D721Med (cell line): ENCODE measurements around the gene SLC9A5.

ENCODE experiments used
- DNase-seq: peaks from one replicate; pipeline ENCODE4 v3.0.0; 2011; ENCODE audit warnings: low spot score; ENCODE audit not compliant: insufficient read length
- FAIRE-seq: peaks from 2 replicates; lab custom pipeline; 2011; peaks lifted over from hg19 to GRCh38; lab: Jason Lieb, UNC
- TF ChIP-seq, protein P1 (sequence below): IDR thresholded peaks from 2 replicates; pipeline ENCODE4 v1.5.1; 2012; ENCODE audit warnings: mild to moderate bottlenecking, control low read depth; ENCODE audit not compliant: insufficient read depth; ENCODE audit errors: missing control alignments

Gene SLC9A5

DNA sequence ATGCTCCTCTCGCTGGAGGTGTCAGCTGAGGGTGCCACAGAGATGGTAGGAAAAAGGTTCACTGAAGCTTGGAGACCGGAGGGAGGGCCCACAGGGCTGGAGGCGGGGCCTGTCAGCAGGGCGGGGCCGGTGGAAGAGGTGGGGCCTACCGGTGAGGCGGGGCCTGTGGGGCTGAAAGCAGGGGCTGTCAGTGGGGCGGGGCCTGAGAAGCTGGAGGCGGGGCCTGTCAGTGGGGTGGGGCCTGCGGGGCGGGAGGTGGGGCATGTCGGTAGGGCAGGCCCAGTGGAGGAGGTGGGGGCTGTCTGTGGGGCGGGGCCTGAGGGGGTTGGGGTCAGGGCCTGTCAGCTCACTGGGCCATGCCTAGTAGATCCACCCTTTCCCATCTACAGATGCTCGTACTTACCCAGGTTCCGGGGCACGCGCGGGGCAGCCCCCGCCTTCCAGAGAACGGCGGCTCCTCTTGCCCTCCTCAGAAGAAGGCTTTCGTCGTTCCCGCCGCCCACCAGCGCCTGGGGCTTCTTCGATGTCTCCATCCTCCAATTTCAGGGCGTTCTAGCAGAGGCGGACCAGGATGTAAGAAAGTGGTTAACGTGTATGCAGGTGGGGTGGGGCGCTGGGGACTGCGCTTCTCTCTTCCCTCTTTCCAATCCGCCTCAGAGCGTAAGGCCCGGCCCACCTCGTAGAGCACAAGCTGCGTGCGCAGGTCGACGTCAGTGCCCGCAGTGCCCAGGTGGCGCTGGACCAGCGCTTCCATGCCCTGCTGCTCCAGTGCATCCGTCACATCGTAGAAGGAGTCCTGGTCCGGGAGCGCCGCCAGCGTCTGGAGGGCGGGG is 12.0 kb upstream of the SLC9A5 start:
- peak; percentile 35 for DNase-seq
- TF ChIP-seq, protein P1, sequence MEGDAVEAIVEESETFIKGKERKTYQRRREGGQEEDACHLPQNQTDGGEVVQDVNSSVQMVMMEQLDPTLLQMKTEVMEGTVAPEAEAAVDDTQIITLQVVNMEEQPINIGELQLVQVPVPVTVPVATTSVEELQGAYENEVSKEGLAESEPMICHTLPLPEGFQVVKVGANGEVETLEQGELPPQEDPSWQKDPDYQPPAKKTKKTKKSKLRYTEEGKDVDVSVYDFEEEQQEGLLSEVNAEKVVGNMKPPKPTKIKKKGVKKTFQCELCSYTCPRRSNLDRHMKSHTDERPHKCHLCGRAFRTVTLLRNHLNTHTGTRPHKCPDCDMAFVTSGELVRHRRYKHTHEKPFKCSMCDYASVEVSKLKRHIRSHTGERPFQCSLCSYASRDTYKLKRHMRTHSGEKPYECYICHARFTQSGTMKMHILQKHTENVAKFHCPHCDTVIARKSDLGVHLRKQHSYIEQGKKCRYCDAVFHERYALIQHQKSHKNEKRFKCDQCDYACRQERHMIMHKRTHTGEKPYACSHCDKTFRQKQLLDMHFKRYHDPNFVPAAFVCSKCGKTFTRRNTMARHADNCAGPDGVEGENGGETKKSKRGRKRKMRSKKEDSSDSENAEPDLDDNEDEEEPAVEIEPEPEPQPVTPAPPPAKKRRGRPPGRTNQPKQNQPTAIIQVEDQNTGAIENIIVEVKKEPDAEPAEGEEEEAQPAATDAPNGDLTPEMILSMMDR, result no peak
- no peak for FAIRE-seq

DNA sequence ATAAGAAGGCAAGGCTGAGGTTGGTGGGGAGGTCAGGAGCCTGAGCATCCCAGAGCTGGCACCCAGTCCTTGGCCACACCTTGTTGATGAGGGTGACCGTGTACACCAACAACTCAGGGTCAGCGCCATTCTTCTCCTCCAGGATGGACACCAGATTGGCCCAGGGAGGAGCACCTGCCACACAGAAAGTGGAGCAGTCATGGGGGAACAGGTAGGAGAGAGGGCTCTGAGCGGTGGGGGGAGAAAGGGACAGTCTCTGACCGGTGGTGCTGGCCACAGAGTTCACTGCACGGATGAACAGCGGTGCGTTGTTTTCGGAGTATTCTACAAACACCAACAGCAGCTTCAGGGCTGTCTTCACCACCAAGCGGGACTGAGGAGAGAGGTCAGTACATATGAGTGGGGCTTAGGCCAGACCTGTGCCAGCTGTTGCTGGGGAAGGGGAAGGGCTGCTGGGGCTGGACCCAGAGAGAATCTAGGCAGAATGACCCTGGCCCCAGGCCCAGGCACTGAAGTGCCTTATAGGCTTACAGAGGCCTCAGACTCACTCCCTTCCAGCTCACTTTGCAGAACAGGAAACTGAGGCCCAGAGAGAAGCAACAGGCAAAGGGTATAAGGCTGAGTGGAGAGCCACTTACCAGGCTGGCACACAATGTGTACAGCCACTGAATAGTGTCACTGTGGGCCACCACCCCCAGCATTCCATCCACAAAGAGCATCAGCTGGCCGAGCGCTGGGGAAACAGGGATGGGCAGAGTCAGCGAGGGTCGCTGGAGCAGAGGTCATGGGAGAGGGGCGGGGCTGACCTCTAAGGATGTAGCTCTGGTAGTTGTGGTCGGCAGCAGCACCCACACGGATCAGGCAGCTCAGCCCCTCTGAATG is 11.1 kb upstream of the SLC9A5 start:
- DNase-seq (no peak), FAIRE-seq (no peak)
- TF ChIP-seq, protein P1, result no peak

DNA sequence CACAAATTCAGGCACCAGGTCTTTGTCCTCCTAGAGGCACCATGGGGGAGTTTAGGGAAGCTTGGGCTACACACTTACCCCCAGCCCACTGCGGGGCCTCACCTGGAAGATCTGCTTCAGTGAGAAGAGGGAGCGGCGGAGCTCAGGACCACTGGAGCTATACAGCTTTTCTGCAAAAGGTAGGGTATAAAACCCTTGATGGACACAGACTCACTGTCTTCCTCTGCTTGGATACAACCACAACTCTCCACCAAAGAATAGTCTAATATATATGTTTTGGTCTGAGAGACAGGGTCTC is 10.6 kb upstream of the SLC9A5 start:
- DNase-seq (no peak), FAIRE-seq (no peak)
- TF ChIP-seq, protein P1, result no peak

DNA sequence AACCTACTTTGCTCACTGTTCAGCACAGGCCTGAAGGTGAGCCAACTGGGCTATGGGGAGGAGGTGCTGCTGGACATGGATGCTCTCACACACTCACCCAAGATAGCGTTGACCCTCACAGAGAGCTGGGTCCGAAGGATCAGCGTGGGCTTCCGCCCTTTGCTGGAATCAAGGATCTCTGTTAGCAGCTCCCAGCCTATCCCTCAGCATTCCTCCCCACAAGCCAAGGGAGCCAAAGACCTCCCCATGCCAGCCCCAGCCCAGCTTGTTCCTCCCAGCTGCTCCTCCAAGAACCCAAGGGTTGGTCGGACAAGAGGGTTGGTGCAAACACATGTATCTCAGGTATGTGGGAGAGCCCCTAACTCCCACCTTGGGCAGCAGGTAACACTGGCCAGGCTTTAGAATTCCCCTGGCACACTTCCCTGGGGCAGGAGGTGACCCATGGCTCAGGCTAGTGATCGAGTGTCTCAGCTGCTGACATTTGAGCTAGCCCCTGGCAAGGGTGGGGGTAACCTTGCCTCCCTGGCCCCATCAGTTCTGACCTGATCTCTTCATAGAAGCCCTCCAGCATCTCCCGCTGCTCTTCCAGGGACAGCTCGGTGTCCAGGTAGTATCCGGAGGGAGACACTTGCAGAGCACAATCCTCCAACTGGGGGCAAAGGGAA is 9.8 kb upstream of the SLC9A5 start:
- no peak for DNase-seq
- no peak for FAIRE-seq
- TF ChIP-seq, protein P1, result no peak

DNA sequence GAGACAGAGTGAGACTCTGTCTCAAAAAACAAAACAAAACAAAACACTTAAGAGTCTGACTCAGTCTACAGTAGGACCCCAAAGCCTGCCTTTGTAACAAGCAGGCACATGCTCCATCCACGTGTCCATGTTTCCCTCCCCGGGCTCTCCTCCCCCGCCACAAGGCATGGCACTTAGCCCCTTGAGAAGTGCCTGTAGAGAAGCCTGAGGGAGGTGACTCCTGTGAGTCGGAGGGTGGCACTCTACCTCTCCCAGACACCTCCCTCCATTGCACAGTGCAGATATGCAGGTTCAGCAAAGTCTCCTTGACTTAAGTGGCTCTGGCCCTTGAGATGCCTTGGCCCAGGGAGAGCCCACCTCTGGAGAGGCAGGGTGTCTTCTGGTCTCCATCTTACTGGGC is 8.3 kb upstream of the SLC9A5 start:
- FAIRE-seq (no peak), DNase-seq (no peak)

DNA sequence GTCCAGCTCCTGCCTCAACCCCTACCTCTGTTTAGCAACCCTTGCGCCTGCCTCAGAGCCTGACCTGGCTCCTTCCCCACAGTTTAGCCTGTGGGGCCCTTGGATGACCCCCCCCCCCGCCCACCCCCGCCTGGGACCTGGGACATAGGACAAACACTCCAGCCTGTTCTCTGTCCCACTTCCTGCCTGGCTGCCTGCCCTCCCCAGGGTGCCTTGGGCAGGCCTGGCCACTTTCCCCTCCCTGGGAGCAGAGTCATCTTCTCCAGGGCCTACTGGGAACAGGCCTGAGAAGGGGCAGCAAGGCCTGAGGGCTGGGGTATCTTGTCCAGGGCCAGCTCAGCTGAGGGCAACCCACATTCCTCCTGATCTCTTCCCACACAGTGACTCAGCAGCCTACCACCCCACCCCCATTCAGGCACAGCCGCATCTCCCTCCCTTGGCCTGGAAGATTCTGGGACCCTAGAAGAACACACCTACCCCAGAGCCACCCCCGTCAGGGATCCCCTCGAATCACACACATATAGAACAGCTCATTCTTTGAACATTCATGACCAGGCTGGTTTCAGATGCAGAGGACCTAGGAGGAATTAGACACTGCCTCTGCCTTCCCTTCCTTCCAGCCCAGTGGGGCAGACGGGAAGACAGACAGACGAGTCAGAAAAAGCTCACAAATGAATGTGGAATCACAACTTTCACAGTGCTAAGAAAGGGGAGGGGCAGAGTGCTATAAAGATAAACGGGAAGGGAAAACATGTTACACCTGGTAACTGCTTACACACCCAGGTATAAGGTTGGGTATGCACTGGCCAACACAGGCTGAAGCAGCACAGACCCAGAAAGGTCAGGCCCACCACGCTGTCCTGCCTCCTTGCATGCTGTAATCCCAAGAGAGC is 7.5 kb upstream of the SLC9A5 start:
- TF ChIP-seq, protein P1, result no peak
- DNase-seq, result no peak
- FAIRE-seq, result no peak

More for the DNA sequence above, 8.3 kb upstream of the SLC9A5 start:
- TF ChIP-seq, protein P1, result no peak
